IPS DF 6.9 (cell line): ENCODE data around the gene METTL27.
"Not testable (repeated sequence)": the region's sequence is repeated elsewhere in the genome, so short reads cannot be mapped to it uniquely, and the experiment has no call there.

Source experiments
- DNase-seq: peaks from one replicate; pipeline ENCODE4 v3.0.0-alpha.2; 2013; ENCODE audit warnings: low read depth, low spot score
- H3K27ac ChIP-seq: one replicate; pipeline ENCODE4 v1.5.1; 2013; ENCODE audit warnings: low read length, control low read depth
- H3K27me3 ChIP-seq: 2 replicates; pipeline ENCODE4 v1.6.1; 2013; ENCODE audit warnings: mild to moderate bottlenecking, low read length; ENCODE audit not compliant: control insufficient read depth, insufficient read depth
- H3K36me3 ChIP-seq: 2 replicates; pipeline ENCODE4 v1.6.1; 2013; ENCODE audit warnings: low read length; ENCODE audit not compliant: control insufficient read depth, insufficient read depth
- H3K4me1 ChIP-seq: 2 replicates; pipeline ENCODE4 v1.6.1; 2013; ENCODE audit warnings: low read length; ENCODE audit not compliant: control insufficient read depth, insufficient read depth
- H3K4me3 ChIP-seq: 2 replicates; pipeline ENCODE4 v1.5.1; 2013; ENCODE audit warnings: mild to moderate bottlenecking, low read length
- H3K9me3 ChIP-seq: 2 replicates; pipeline ENCODE4 v1.6.1; 2013; ENCODE audit warnings: low read length, inconsistent platforms; ENCODE audit not compliant: control insufficient read depth, insufficient read depth
- whole genome bisulfite sequencing: extraction: QIAGEN DNeasy Blood & Tissue Kit; methylation state at CpG from one replicate; pipeline ENCODE4 v1.1.7; 2013; ENCODE audit warnings: mixed read lengths, missing lambda C conversion rate; ENCODE audit not compliant: insufficient read length, insufficient coverage; 5-methylcytosine and 5-hydroxymethylcytosine counted together

METTL27 gene

GRCh38 chr7:73842067-73842976 is at the start of gene METTL27:
Gene METTL27 (minus strand): TSS chr7:73842516. CDS start chr7:73842140, 376 bp downstream.
- Histone ChIP-seq H3K4me3 (peak within 1 kb of the TSS; percentile 70), H3K27ac (no peak within 1 kb of the TSS), H3K27me3 (no peaks in the 10 kb centered on the region), H3K36me3 (no peaks in the 10 kb centered on the region), H3K4me1 (peaks cover 7% of the 10 kb centered on the region), H3K9me3 (no peaks in the 10 kb centered on the region)
- WGBS = no CpG with 5 or more reads among the region's 45 CpGs
- no peak for DNase-seq

- H3K4me1 ChIP-seq = 0 out of 2 replicates have a peak, but pooled peaks cover 1% of the 10 kb centered on the region
Measured at GRCh38 chr7:73891178-73891885, 49.0 kb upstream of the METTL27 start.

GRCh38 chr7:73890555-73891147 is 48.3 kb upstream of the METTL27 start:
- H3K27me3 ChIP-seq = no peaks in the 10 kb centered on the region
- WGBS = no CpG with 5 or more reads among the region's 16 CpGs
- no peaks in the 10 kb centered on the region for H3K9me3 ChIP-seq
- H3K27ac ChIP-seq = no peak overlapping the region
- H3K36me3 ChIP-seq = no peaks in the 10 kb centered on the region
- DNase-seq = no peak
- 0 out of 2 replicates have a peak, but pooled peaks cover 3% of the 10 kb centered on the region for H3K4me1 ChIP-seq
- no peak overlapping the region for H3K4me3 ChIP-seq

More at GRCh38 chr7:73891178-73891885, 49.0 kb upstream of the METTL27 start:
- no peaks in the 10 kb centered on the region for H3K9me3 ChIP-seq
- no peak overlapping the region for H3K27ac ChIP-seq
- no CpG with 5 or more reads among the region's 16 CpGs for WGBS
- H3K36me3 ChIP-seq = no peaks in the 10 kb centered on the region
- H3K27me3 ChIP-seq = no peaks in the 10 kb centered on the region
- no peak overlapping the region for H3K4me3 ChIP-seq
- DNase-seq = no peak

GRCh38 chr7:73888959-73889358 is 46.6 kb upstream of the METTL27 start:
- Histone ChIP-seq H3K4me3 (no peak overlapping the region), H3K9me3 (no peaks in the 10 kb centered on the region)

GRCh38 chr7:73887762-73888161 is 45.4 kb upstream of the METTL27 start:
- Histone ChIP-seq H3K4me3 (no peak overlapping the region), H3K36me3 (no peaks in the 10 kb centered on the region), H3K4me1 (0 out of 2 replicates have a peak, but pooled peaks cover 3% of the 10 kb centered on the region), H3K27ac (no peak overlapping the region), H3K9me3 (no peaks in the 10 kb centered on the region), H3K27me3 (no peaks in the 10 kb centered on the region)
- no peak for DNase-seq
- WGBS = no CpG with 5 or more reads among the region's 5 CpGs

More at GRCh38 chr7:73888959-73889358, 46.6 kb upstream of the METTL27 start:
- no peak for DNase-seq
- Histone ChIP-seq H3K27me3 (no peaks in the 10 kb centered on the region), H3K27ac (no peak overlapping the region), H3K36me3 (no peaks in the 10 kb centered on the region), H3K4me1 (0 out of 2 replicates have a peak, but pooled peaks cover 3% of the 10 kb centered on the region)
- WGBS = no CpG with 5 or more reads among the region's 6 CpGs

- Histone ChIP-seq H3K9me3 (no peaks in the 10 kb centered on the region), H3K4me1 (0 out of 2 replicates have a peak, but pooled peaks cover 2% of the 10 kb centered on the region), H3K27ac (no peak overlapping the region), H3K36me3 (no peaks in the 10 kb centered on the region), H3K4me3 (no peak overlapping the region), H3K27me3 (no peaks in the 10 kb centered on the region)
- DNase-seq = no peak
- no CpG with 5 or more reads among the region's 25 CpGs for WGBS
Measured at GRCh38 chr7:73885975-73886798, 43.9 kb upstream of the METTL27 start.

- H3K9me3 ChIP-seq = no peaks in the 10 kb centered on the region
- no peak for DNase-seq
- H3K4me3 ChIP-seq = no peak overlapping the region
- no CpG with 5 or more reads among the region's 3 CpGs for WGBS
- no peaks in the 10 kb centered on the region for H3K36me3 ChIP-seq
- no peaks in the 10 kb centered on the region for H3K27me3 ChIP-seq
- H3K27ac ChIP-seq = no peak overlapping the region
- H3K4me1 ChIP-seq = 0 out of 2 replicates have a peak, but pooled peaks cover 2% of the 10 kb centered on the region
Measured at GRCh38 chr7:73885433-73885974, 43.2 kb upstream of the METTL27 start.

GRCh38 chr7:73884867-73885422 is 42.6 kb upstream of the METTL27 start:
- WGBS = no CpG with 5 or more reads among the region's 3 CpGs
- not testable (repeated sequence) for H3K4me3 ChIP-seq, H3K27ac ChIP-seq, DNase-seq, H3K9me3 ChIP-seq, H3K27me3 ChIP-seq, H3K36me3 ChIP-seq, H3K4me1 ChIP-seq

- H3K27me3 ChIP-seq = no peaks in the 10 kb centered on the region
- H3K9me3 ChIP-seq = no peaks in the 10 kb centered on the region
- no peak for DNase-seq
- no peak overlapping the region for H3K27ac ChIP-seq
- WGBS = no CpG with 5 or more reads among the region's 3 CpGs
- H3K4me1 ChIP-seq = 0 out of 2 replicates have a peak, but pooled peaks cover 2% of the 10 kb centered on the region
- no peaks in the 10 kb centered on the region for H3K36me3 ChIP-seq
- no peak overlapping the region for H3K4me3 ChIP-seq
Measured at GRCh38 chr7:73882047-73882402, 39.7 kb upstream of the METTL27 start.
